Measurements from ENCODE around the gene HGD. TPM values are rescaled to one million over a fixed set of nuclear protein-coding genes. Genes with fewer than 3 reads are reported as not detected.

HGD gene
- total and polyA plus RNA-seq, 12 donors = 0.32 to 2.2 (median 0.72) TPM; not detected in 1

- peaks cover 2 to 6% of the 10 kb centered on the region in 2 donors for H3K4me1 ChIP-seq (replicated peaks in 1 of 2)
- H3K27me3 ChIP-seq = no peaks in the 10 kb centered on the region
- DNase-seq = no peak
- H3K36me3 ChIP-seq (replicated peaks in 1 of 2) = no peaks in the 10 kb centered on the region
- H3K9me3 ChIP-seq (replicated peaks in 1 of 3) = no peaks in the 10 kb centered on the region
- H3K27ac ChIP-seq = no peak overlapping the region
- intact Hi-C loops (cut with DNase I) = no loop called here
- H3K4me3 ChIP-seq = no peak overlapping the region
- TF ChIP-seq CTCF (IDR thresholded peaks at IDR 0.05) (no peak), POLR2A (IDR thresholded peaks at IDR 0.05) (no peak)
These were observed 6.1 kb upstream of the HGD start for GRCh38 chr3:120688121-120688520.

GRCh38 chr3:120685411-120685810, 3.4 kb upstream of the HGD start:
- no peaks in the 10 kb centered on the region for H3K9me3 ChIP-seq (replicated peaks in 1 of 3)
- TF ChIP-seq CTCF (IDR thresholded peaks at IDR 0.05) (no peak), POLR2A (IDR thresholded peaks at IDR 0.05) (no peak)
- no peak overlapping the region for H3K27ac ChIP-seq
- no peak overlapping the region for H3K4me3 ChIP-seq
- intact Hi-C loops (cut with DNase I) = no loop called here
- no peaks in the 10 kb centered on the region for H3K27me3 ChIP-seq
- 93 to 100% (median 97%) methylated on average over 1 of the region's 1 CpG for WGBS, 4 donors
- no peaks in the 10 kb centered on the region for H3K4me1 ChIP-seq (replicated peaks in 1 of 2)
- no peaks in the 10 kb centered on the region for H3K36me3 ChIP-seq (replicated peaks in 1 of 2)
- DNase-seq = no peak

GRCh38 chr3:120684896-120685295, 2.9 kb upstream of the HGD start:
- Histone ChIP-seq H3K36me3 (replicated peaks in 1 of 2) (no peaks in the 10 kb centered on the region), H3K4me1 (replicated peaks in 1 of 2) (no peaks in the 10 kb centered on the region), H3K27ac (no peak overlapping the region), H3K9me3 (replicated peaks in 1 of 3) (no peaks in the 10 kb centered on the region), H3K4me3 (no peak overlapping the region), H3K27me3 (no peaks in the 10 kb centered on the region)
- no peak for DNase-seq
- 80 to 90% (median 84%) methylated on average over 4 of the region's 4 CpGs for WGBS, 4 donors
- intact Hi-C loops (cut with DNase I) = no loop called here
- TF ChIP-seq CTCF (IDR thresholded peaks at IDR 0.05) (no peak), POLR2A (IDR thresholded peaks at IDR 0.05) (no peak)

GRCh38 chr3:120683671-120684301, 1.7 kb upstream of the HGD start:
- H3K9me3 ChIP-seq (replicated peaks in 1 of 3) = no peaks in the 10 kb centered on the region
- intact Hi-C loops (cut with DNase I) = no loop called here
- H3K27ac ChIP-seq = no peak overlapping the region
- no peaks in the 10 kb centered on the region for H3K27me3 ChIP-seq
- WGBS, 4 donors = 92 to 96% (median 93%) methylated on average over 3 of the region's 3 CpGs
- H3K36me3 ChIP-seq (replicated peaks in 1 of 2) = no peaks in the 10 kb centered on the region
- DNase-seq = no peak
- TF ChIP-seq POLR2A (IDR thresholded peaks at IDR 0.05) (no peak), CTCF (IDR thresholded peaks at IDR 0.05) (no peak)
- H3K4me3 ChIP-seq = no peak overlapping the region
- H3K4me1 ChIP-seq (replicated peaks in 1 of 2) = peaks cover 6 to 9% of the 10 kb centered on the region in 2 donors
